ENCODE measurements around the gene HDAC3.

HDAC3 gene

GRCh38 chr5:141657937-141658545 lies 21.4 kb upstream of the HDAC3 start:
- no peak for DNase-seq

GRCh38 chr5:141657404-141657803 lies 20.8 kb upstream of the HDAC3 start:
- no peak for DNase-seq

GRCh38 chr5:141656396-141656795 lies 19.7 kb upstream of the HDAC3 start:
- no peak for DNase-seq

GRCh38 chr5:141655020-141655419 lies 18.4 kb upstream of the HDAC3 start:
- DNase-seq: no peak

- no peak for DNase-seq
These were observed 17.6 kb upstream of the HDAC3 start for GRCh38 chr5:141654298-141654697.

- DNase-seq: no peak
These were observed 15.1 kb upstream of the HDAC3 start for GRCh38 chr5:141651728-141652105.

GRCh38 chr5:141650851-141651727 lies 14.4 kb upstream of the HDAC3 start, which contains the start of gene FCHSD1:
Gene FCHSD1, minus strand, starts transcription at chr5:141651418. Its CDS starts 50 bp downstream, at chr5:141651368.
- peak; percentile 72 for DNase-seq

GRCh38 chr5:141649972-141650371 lies 13.3 kb upstream of the HDAC3 start:
- DNase-seq: no peak

- no peak for DNase-seq
These were observed 12.5 kb upstream of the HDAC3 start for GRCh38 chr5:141649056-141649688.

GRCh38 chr5:141647851-141648250 lies 11.2 kb upstream of the HDAC3 start:
- no peak for DNase-seq

GRCh38 chr5:141647242-141647641 lies 10.6 kb upstream of the HDAC3 start:
- no peak for DNase-seq

GRCh38 chr5:141646026-141646425 lies 9.4 kb upstream of the HDAC3 start:
- no peak for DNase-seq

- no peak for DNase-seq
These were observed 5.1 kb upstream of the HDAC3 start for GRCh38 chr5:141641634-141642267.

GRCh38 chr5:141640698-141641097 lies 4.0 kb upstream of the HDAC3 start:
- DNase-seq: no peak

GRCh38 chr5:141640051-141640415 lies 3.4 kb upstream of the HDAC3 start:
- DNase-seq: no peak

GRCh38 chr5:141639357-141640050 lies 2.9 kb upstream of the HDAC3 start:
- DNase-seq: no peak

- DNase-seq: no peak
These were observed 2.1 kb upstream of the HDAC3 start for GRCh38 chr5:141638771-141639170.

- DNase-seq: peak; percentile 66
These were observed 1.2 kb upstream of the HDAC3 start for GRCh38 chr5:141637767-141638419.

- peak; percentile 74 for DNase-seq
These were observed 596 bp upstream of the HDAC3 start for GRCh38 chr5:141637123-141637766.

GRCh38 chr5:141636106-141636412 lies 590 bp downstream of the HDAC3 start:
- DNase-seq: no peak

GRCh38 chr5:141635646-141636045 lies 1.0 kb downstream of the HDAC3 start:
- DNase-seq: no peak

GRCh38 chr5:141634720-141635119 lies 1.9 kb downstream of the HDAC3 start:
- DNase-seq: no peak

Measured in activated naive CD4-positive, alpha-beta T cell treated with anti-CD3 and anti-CD28 coated beads, Interleukin-2, amount 50 U/mL, for 16 hours (primary cell).